HG03520 (cell line): ENCODE results near the gene OSTC.
A peak's percentile ranks its signal among the peaks of the same experiment; 100 is the strongest.

Source experiments
- ATAC-seq: cut with Tn5 transposase; IDR thresholded peaks from one replicate; pipeline ENCODE4 v1.9.1; 2021; ENCODE audit warnings: mild to moderate bottlenecking, moderate library complexity; ENCODE audit not compliant: unreplicated experiment

Gene OSTC

GRCh38 chr4:108650212-108651013 lies at the start of gene OSTC:
TSS of gene OSTC (plus strand) at chr4:108650599. CDS start at chr4:108650656, 57 bp downstream.
- peak; percentile 88 for ATAC-seq

- ATAC-seq: no peak
Measured at GRCh38 chr4:108601106-108601505, 49.3 kb upstream of the OSTC start.

GRCh38 chr4:108601532-108601931 lies 48.9 kb upstream of the OSTC start:
- ATAC-seq: no peak

DNA sequence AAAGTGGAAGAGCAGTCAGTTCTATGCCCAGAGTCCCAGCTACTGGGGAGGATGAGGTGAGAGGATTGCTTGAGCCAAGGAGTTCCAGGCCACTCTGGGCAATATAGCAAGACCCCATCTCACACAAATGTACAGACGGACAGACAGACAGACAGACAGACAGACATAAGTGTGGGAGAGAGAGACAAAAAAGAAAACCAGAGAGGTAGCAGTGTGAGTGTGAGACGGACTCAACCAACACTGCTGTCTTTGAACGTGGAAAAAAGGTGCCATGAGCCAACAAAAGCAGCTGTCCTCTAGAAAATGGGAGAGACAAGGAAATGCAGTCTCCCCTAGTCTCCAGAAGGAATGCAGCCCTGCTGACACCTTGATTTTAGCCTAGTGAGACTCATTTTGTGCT lies 48.2 kb upstream of the OSTC start:
- no peak for ATAC-seq

DNA sequence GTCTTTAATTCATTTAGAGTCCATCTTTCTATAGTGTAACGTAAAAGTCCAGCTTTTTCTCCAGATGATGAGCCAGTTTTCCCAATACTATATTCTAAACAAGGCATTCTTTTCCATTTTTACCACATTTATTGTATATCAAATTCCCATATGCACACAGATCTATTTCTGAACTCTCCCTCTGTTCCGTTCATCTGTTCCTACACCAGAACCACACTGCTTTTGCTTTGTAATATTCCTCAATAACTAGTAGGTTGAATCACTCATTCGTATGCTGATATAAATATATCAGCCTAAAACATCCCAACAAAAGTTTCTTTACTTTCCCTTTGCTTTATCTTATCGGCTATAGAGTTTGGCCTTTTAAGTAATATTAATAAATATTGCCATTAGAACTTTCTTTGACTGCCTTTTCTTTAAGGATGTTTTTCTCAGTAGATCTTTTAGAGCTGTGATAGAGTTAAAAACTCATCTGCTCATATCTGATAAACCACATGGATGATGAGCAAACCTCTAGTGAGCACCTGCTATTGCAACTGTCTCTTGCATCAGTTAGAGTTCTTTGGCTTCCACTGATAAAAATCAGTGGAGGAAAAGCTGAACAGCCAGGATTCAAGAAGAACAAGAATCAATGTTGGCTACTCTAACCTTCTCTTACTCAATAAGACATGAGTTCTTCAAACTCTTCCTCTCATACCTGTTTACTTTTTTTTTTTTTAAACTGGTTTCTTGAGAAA lies 43.2 kb upstream of the OSTC start:
- no peak for ATAC-seq

- ATAC-seq: no peak
Measured at GRCh38 chr4:108611365-108611764, 39.0 kb upstream of the OSTC start.

DNA sequence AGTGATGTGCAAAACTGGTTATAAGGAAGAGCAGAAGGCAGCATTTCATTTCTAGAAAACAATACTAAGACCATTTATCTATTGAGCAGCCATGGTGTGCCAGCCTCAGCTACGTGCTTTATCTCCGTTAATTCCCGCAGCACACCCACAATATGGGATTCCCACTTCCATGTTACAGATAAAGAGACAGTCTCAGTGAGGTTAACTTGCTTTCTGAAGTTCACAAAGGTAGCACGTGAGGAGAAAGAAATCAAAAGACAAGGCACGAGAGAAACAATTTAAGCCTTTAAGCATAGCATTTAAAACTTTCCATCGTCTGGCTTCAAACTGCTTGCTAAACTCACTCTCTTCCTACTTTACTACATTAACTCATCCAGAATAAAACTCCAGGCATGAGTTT lies 38.0 kb upstream of the OSTC start:
- ATAC-seq: no peak

- ATAC-seq: no peak
Measured at GRCh38 chr4:108619372-108620100, 30.9 kb upstream of the OSTC start.

DNA sequence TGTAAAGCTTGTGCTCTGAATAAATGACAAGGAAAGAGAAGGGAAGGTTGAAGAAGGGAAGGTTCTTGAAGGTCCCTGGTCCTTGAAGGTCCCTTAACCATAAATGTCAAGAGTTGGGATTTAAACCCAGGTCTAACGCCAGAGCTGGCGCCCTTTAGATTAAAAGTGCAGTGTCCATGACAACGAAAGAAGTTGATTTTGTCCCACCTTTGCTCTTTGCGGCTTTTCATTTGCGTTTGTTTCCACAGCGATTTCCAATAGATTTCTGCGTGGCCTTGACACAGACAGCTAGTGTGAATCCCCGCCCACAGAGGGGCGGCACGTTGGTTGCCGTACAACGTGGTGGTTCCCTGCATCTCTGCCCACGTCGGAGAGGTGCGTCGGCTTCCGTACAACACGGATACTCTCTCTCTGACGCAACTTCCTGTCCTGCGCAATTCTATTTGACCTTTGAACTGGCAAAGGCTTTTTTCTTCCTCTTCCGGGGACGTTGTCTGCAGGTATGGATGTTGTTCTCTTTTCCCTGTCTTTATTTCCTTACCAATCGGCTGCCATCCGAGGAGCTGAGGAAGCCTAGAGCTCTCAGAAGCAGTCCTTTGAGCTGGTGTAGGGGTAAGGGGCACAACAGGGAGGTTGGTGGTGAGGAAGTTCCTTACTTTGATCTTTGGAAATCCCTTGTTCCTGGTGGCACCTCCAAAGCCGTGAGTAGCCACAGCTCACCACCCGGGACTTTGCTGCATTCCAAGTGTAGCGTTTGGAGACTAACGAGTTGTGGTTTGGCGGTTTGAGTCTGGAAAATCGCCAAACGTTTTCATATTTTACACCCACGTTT lies 30.1 kb upstream of the OSTC start, which contains the start of gene RPL34:
Gene RPL34, plus strand, starts transcription at position 476 of the 832 bp plus-strand sequence. CDS start 1,384 bp downstream, outside the sequence.
- peak; percentile 100 for ATAC-seq

DNA sequence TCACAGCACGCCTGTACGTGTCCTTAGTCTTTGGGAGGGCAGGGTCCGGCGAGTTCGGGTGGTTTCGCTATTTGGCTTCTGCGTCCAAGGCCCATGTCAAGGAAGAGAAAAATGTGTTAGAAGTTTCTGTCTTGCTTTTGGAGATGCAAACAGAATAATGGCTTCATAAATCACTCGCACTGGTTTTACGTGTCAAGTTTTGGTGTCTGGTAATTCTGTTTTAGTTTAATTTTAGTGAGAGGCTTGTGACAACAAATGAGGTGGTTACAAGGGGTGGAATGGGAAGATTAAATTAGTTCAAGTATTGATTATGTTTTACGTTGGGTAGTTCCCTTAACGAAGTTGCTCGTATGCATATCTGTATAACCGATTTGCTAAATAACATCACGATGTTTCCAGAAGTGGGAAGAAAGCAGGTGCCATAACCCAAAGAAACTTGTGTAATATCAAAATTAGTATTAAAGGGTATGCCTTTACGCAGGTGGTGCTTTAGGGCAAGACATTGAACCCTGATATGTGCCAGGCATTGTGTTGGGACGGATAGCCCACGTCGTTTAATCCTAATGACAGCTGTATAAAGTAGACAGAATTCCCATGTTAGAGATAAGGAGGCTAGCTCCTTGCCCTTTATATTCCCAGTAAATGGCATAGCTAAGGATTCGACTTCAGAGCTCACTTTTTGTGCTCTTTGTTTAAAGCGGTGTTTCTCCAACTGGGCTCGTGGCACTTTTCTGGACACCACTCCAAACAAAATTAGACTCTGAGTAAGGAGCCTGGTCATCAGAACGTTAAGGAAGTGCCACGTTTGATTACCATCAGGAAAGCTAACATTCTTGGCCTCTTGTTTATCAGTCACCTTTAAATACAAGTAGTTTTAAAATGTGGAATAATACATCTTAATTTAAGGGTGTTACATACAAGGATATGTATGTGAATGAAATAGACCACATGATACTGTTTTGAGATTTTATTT lies 29.2 kb upstream of the OSTC start:
- no peak for ATAC-seq

- no peak for ATAC-seq
Measured at GRCh38 chr4:108622022-108622421, 28.4 kb upstream of the OSTC start.

DNA sequence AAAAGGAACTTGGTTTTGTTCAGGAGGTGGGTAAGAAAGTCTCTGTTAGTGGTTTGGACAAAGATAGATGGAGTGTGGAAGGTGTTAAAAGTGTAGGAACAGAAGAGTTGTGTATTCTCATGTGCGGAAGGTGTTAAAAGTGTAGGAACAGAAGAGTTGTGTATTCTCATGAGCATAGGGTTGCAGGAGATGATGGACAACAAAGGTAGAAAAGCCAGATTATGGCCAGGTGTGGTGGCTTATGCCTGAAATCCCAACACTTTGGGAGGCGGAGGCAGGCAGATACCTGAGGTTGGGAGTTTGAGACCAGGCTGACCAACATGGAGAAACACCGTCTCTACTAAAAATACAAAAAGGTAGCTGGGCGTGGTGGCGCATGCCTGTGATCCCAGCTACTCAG lies 27.6 kb upstream of the OSTC start:
- ATAC-seq: no peak

GRCh38 chr4:108624263-108625056 lies 25.9 kb upstream of the OSTC start:
- no peak for ATAC-seq

- no peak for ATAC-seq
Measured at GRCh38 chr4:108626056-108626455, 24.3 kb upstream of the OSTC start.

GRCh38 chr4:108628411-108628810 lies 22.0 kb upstream of the OSTC start:
- ATAC-seq: no peak

- no peak for ATAC-seq
Measured at GRCh38 chr4:108635070-108635655, 15.2 kb upstream of the OSTC start.

DNA sequence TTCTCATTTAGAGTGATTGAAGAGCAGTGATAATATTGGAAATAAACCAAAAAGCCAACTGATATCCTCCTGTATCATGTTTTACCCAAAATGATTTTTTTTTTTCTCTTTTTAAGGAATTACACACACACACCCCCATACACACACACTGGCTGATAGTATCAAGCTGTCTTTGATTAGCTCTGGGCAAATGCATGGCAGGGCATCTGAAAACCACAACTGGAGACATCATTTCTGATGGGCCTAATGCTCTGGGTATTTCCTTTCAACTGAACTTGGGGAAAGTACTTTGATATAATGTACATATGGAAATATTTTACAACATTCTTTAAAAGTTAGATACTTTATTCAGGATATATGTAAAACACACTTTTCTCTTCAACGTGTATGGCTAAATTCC lies 14.2 kb upstream of the OSTC start:
- no peak for ATAC-seq

DNA sequence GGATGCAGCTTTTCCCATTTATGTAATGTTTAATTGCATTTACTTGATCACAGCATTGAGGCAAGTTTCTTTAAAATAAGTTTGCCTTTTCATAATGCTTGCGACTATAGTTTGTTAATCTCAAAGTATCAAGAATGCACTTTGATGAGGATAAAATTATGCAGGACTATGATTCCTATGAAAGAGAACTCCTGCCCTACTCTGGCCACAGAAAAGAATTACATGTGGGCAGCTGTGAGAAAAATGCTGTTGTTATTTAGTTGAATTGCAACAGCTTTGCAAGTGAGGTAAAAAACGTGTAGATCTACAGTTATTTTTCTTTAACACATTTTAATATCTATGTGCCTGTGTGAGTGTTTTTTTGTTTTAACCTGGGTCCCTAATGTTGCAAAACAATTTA lies 12.5 kb upstream of the OSTC start:
- ATAC-seq: no peak
